Astrocyte (in vitro differentiated cells and primary cell): ENCODE data around the gene AP4B1. TPM values are rescaled to one million over a fixed set of nuclear protein-coding genes. Genes with fewer than 3 reads are reported as not detected.
"Not testable (repeated sequence)": the region's sequence is repeated elsewhere in the genome, so short reads cannot be mapped to it uniquely, and the experiment has no call there.

Source experiments
- DNase-seq: peaks from one replicate; pipeline ENCODE4 v3.0.0-alpha.2; 2010; ENCODE audit warnings: low read depth
- FAIRE-seq: peaks from 2 replicates; lab custom pipeline; 2011; peaks lifted over from hg19 to GRCh38; lab: Jason Lieb, UNC
- H2AFZ ChIP-seq: 2 replicates; pipeline ENCODE4 v1.6.0; 2012; ENCODE audit warnings: low read depth, low read length, inconsistent platforms
- H3K27ac ChIP-seq: 2 replicates; pipeline ENCODE4 v1.5.1; 2011; ENCODE audit warnings: low read depth, low read length, inconsistent platforms
- H3K27me3 ChIP-seq: 2 replicates; pipeline ENCODE4 v1.6.0; 2011; ENCODE audit warnings: low read length, inconsistent platforms; ENCODE audit not compliant: insufficient read depth
- H3K36me3 ChIP-seq: 2 replicates; pipeline ENCODE4 v1.5.1; 2011; ENCODE audit warnings: low read length, inconsistent platforms; ENCODE audit not compliant: insufficient read depth
- H3K4me1 ChIP-seq: 2 replicates; pipeline ENCODE4 v1.5.1; 2011; ENCODE audit warnings: low read length, inconsistent platforms; ENCODE audit not compliant: insufficient read depth
- H3K4me2 ChIP-seq: 2 replicates; pipeline ENCODE4 v1.6.0; 2012; ENCODE audit warnings: low read length, inconsistent platforms
- H3K4me3 ChIP-seq: 2 replicates; pipeline ENCODE4 v1.5.1; 2011; ENCODE audit warnings: low read depth, mild to moderate bottlenecking, low read length, inconsistent platforms; ENCODE audit not compliant: insufficient read depth
- H3K79me2 ChIP-seq: 2 replicates; pipeline ENCODE4 v1.6.0; 2012; ENCODE audit warnings: mild to moderate bottlenecking, low read length, inconsistent platforms; ENCODE audit not compliant: insufficient read depth
- H3K9ac ChIP-seq: 2 replicates; pipeline ENCODE4 v1.6.0; 2012; ENCODE audit warnings: mild to moderate bottlenecking, low read length, inconsistent platforms
- H3K9me3 ChIP-seq: 2 replicates; pipeline ENCODE4 v1.5.1; 2012; ENCODE audit warnings: low read depth, mild to moderate bottlenecking, low read length, inconsistent platforms; ENCODE audit not compliant: insufficient read depth
- H4K20me1 ChIP-seq: 2 replicates; pipeline ENCODE4 v1.6.0; 2012; ENCODE audit warnings: low read length, inconsistent platforms; ENCODE audit not compliant: insufficient read depth
- H3K27ac Mint-ChIP-seq: one replicate; pipeline ENCODE4 v1.8.0; 2021; ENCODE audit warnings: mild to moderate bottlenecking, mixed read lengths; ENCODE audit not compliant: unreplicated experiment
- H3K27me3 Mint-ChIP-seq: one replicate; pipeline ENCODE4 v1.8.0; 2021; ENCODE audit warnings: low read depth, mixed read lengths; ENCODE audit not compliant: unreplicated experiment
- H3K36me3 Mint-ChIP-seq: one replicate; pipeline ENCODE4 v1.8.0; 2021; ENCODE audit warnings: low read depth, mixed read lengths; ENCODE audit not compliant: unreplicated experiment
- H3K4me1 Mint-ChIP-seq: one replicate; pipeline ENCODE4 v1.8.0; 2021; ENCODE audit warnings: low read depth, mixed read lengths; ENCODE audit not compliant: unreplicated experiment
- H3K4me3 Mint-ChIP-seq: one replicate; pipeline ENCODE4 v1.8.0; 2021; ENCODE audit warnings: mild to moderate bottlenecking, moderate library complexity, mixed read lengths; ENCODE audit not compliant: unreplicated experiment
- H3K9me3 Mint-ChIP-seq: one replicate; pipeline ENCODE4 v1.8.0; 2021; ENCODE audit warnings: mild to moderate bottlenecking, mixed read lengths; ENCODE audit not compliant: unreplicated experiment
- EZH2 ChIP-seq: IDR thresholded peaks from 2 replicates; pipeline ENCODE4 v1.6.1; 2012; ENCODE audit warnings: mild to moderate bottlenecking, low read length, inconsistent platforms; ENCODE audit not compliant: insufficient read depth
- total RNA-seq: library from RNA; stranded (reverse); gene quantifications from 2 replicates; pipeline ENCODE4 v1.2.1, GENCODE V29; 2021
- TF ChIP-seq, protein P1 (sequence below): IDR thresholded peaks from 2 replicates; pipeline ENCODE4 v1.5.1; 2011; ENCODE audit warnings: low read depth, mild to moderate bottlenecking, inconsistent platforms, low read length, moderate library complexity; ENCODE audit not compliant: insufficient read depth

The AP4B1 gene
- total RNA-seq, 1 donor from 2014 or later, result 14.9 TPM

DNA sequence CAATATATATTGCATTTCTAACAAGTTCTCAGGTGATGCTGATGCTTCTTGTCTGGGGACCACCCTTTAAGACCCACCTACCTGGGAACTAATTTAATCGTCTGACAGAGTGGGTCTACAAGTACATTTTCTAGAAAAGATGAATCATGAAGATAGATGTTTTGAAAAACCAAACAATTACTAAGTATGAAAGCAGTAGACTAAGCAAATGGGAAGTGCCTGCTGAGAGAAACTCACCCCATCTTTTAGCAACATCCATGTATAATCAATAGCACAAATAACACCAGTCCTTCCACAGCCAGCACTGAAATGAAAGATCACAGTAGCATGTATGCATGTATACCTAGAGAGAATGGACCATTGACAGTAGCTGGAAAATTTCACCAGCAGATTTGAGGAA is 50.4 kb downstream of the AP4B1 start:
- H3K9me3 ChIP-seq, result no peaks in the 10 kb centered on the region
- no peaks in the 10 kb centered on the region for H3K4me1 ChIP-seq
- no peak overlapping the region for H2AFZ ChIP-seq
- no peak overlapping the region for H3K4me2 ChIP-seq
- H3K27ac Mint-ChIP-seq, result no peak overlapping the region
- no peak overlapping the region for H3K27ac ChIP-seq
- no peaks in the 10 kb centered on the region for H4K20me1 ChIP-seq
- TF ChIP-seq EZH2, result no peak
- TF ChIP-seq, protein P1, sequence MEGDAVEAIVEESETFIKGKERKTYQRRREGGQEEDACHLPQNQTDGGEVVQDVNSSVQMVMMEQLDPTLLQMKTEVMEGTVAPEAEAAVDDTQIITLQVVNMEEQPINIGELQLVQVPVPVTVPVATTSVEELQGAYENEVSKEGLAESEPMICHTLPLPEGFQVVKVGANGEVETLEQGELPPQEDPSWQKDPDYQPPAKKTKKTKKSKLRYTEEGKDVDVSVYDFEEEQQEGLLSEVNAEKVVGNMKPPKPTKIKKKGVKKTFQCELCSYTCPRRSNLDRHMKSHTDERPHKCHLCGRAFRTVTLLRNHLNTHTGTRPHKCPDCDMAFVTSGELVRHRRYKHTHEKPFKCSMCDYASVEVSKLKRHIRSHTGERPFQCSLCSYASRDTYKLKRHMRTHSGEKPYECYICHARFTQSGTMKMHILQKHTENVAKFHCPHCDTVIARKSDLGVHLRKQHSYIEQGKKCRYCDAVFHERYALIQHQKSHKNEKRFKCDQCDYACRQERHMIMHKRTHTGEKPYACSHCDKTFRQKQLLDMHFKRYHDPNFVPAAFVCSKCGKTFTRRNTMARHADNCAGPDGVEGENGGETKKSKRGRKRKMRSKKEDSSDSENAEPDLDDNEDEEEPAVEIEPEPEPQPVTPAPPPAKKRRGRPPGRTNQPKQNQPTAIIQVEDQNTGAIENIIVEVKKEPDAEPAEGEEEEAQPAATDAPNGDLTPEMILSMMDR, result no peak
- H3K36me3 Mint-ChIP-seq, result peaks cover 2% of the 10 kb centered on the region
- H3K36me3 ChIP-seq, result no peaks in the 10 kb centered on the region
- DNase-seq (no peak), FAIRE-seq (no peak)
- H3K4me3 ChIP-seq, result no peak overlapping the region
- peaks cover 7% of the 10 kb centered on the region for H3K4me1 Mint-ChIP-seq
- H3K27me3 ChIP-seq, result no peaks in the 10 kb centered on the region
- no peak overlapping the region for H3K4me3 Mint-ChIP-seq
- H3K79me2 ChIP-seq, result no peaks in the 10 kb centered on the region
- H3K27me3 Mint-ChIP-seq, result no peaks in the 10 kb centered on the region
- no peaks in the 10 kb centered on the region for H3K9me3 Mint-ChIP-seq
- H3K9ac ChIP-seq, result no peak overlapping the region

DNA sequence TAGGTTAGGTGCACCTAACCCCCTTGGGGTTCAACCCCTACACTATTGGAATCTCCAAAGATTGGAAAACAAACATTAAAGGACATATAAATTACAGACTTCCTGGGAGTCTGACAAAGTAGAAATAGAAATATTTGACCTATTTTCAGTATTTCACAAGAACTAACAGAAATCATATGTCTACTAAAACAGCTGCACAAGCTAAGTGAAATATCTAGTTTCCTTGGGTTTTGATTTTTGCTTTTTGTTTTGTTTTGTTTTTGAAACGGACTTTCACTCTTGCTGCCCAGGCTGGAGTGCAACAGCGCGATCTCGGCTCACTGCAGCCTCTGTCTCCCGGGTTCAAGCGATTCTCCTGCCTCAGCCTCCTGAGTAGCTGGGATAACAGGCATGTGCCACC is 51.9 kb downstream of the AP4B1 start:
- H3K27ac ChIP-seq, FAIRE-seq, H3K36me3 Mint-ChIP-seq, H3K27me3 Mint-ChIP-seq, H3K4me3 ChIP-seq, DNase-seq, H3K4me1 ChIP-seq, H3K9me3 Mint-ChIP-seq, H4K20me1 ChIP-seq, H3K27me3 ChIP-seq, H2AFZ ChIP-seq, H3K27ac Mint-ChIP-seq, H3K4me3 Mint-ChIP-seq, H3K4me1 Mint-ChIP-seq, H3K4me2 ChIP-seq, H3K36me3 ChIP-seq, H3K9me3 ChIP-seq, H3K79me2 ChIP-seq, H3K9ac ChIP-seq: not testable (repeated sequence)

GRCh38 chr1:113850127-113850796 is 54.3 kb downstream of the AP4B1 start:
- H2AFZ ChIP-seq, result no peak overlapping the region
- no peak overlapping the region for H3K9ac ChIP-seq
- Mint-ChIP-seq H3K36me3 (peaks cover 2% of the 10 kb centered on the region), H3K4me3 (no peak overlapping the region), H3K27ac (no peak overlapping the region), H3K9me3 (peaks cover 3% of the 10 kb centered on the region), H3K4me1 (no peaks in the 10 kb centered on the region), H3K27me3 (no peaks in the 10 kb centered on the region)
- H4K20me1 ChIP-seq, result no peaks in the 10 kb centered on the region
- H3K36me3 ChIP-seq, result no peaks in the 10 kb centered on the region
- H3K9me3 ChIP-seq, result no peaks in the 10 kb centered on the region
- no peaks in the 10 kb centered on the region for H3K27me3 ChIP-seq
- DNase-seq (no peak), FAIRE-seq (no peak)
- no peaks in the 10 kb centered on the region for H3K79me2 ChIP-seq
- no peaks in the 10 kb centered on the region for H3K4me1 ChIP-seq
- H3K4me2 ChIP-seq, result no peak overlapping the region
- no peak overlapping the region for H3K27ac ChIP-seq
- no peak for TF ChIP-seq EZH2
- TF ChIP-seq, protein P1, result no peak
- no peak overlapping the region for H3K4me3 ChIP-seq
